Measurements from ENCODE around the gene THAP3. TPM values are rescaled to one million over a fixed set of nuclear protein-coding genes. Genes with fewer than 3 reads are reported as not detected.
A peak's percentile ranks its signal among the peaks of the same experiment; 100 is the strongest.

THAP3 gene
- total and polyA plus RNA-seq, 2 of the 4 experiments (the other 2 are of a cell fraction): 14.2 to 14.9 TPM

DNA sequence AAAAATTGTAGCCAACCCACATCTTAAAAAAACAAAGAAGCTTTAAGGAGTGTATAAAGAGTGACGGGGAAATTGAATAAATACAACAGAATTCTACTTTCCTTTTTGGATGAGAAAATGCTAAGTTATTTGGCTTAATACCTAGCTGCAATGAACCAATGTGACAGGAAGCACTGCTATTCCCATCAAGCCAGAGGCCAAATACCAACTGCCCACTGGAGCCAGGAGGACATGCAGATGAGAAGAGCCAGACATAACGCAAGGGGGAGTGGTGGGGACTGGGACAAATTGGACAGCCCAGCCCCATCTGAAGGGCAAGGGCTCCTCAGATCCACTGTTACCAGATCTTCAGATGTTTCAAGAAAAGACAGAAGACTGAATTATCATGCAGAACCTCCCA is 51.3 kb downstream of the THAP3 start:
- Histone ChIP-seq H3K4ac (ENCODE audit: low read depth, low read length) (no peak overlapping the region), H3K56ac (ENCODE audit: extremely low read depth, insufficient read depth, low read length) (no peak overlapping the region), H3K18ac (ENCODE audit: low read depth, low read length) (no peak overlapping the region), H2AFZ (replicated peaks; ENCODE audit: low read length, poor library complexity) (no peak overlapping the region), H4K91ac (ENCODE audit: insufficient read depth, low read depth, low read length) (no peak overlapping the region), H2BK20ac (ENCODE audit: low read depth, low read length) (no peak overlapping the region), H4K20me1 (ENCODE audit: insufficient read depth, low read length) (no peaks in the 10 kb centered on the region), H3K4me2 (ENCODE audit: low read depth, low read length) (no peak overlapping the region), H2AK5ac (ENCODE audit: low read depth, low read length) (no peak overlapping the region), H3K9me1 (ENCODE audit: insufficient read depth, low read length) (no peaks in the 10 kb centered on the region; the same call in none of the 2 replicates), H4K8ac (ENCODE audit: low read depth in 2 of 2, low read length in 2 of 2) (no peak overlapping the region), H3K36me3 (ENCODE audit: control insufficient read depth, insufficient read depth, low read length) (peaks cover 20% of the 10 kb centered on the region), H4K5ac (ENCODE audit: low read depth, low read length) (no peak overlapping the region), H3K4me3 (ENCODE audit: insufficient read depth, low read depth, low read length) (no peak overlapping the region), H3K27me3 (ENCODE audit: control insufficient read depth, insufficient read depth, low read length) (no peaks in the 10 kb centered on the region), H2BK15ac (ENCODE audit: low read depth, low read length) (no peak overlapping the region), H3K9me3 (ENCODE audit: control insufficient read depth, insufficient read depth, low read length) (no peaks in the 10 kb centered on the region), H3K9ac (ENCODE audit: low read depth, low read length) (no peak overlapping the region), H3K79me1 (ENCODE audit: low read depth in 1 of 2, low read length in 2 of 2) (peaks cover 14 to 34% of the 10 kb centered on the region in 2 experiments), H3K23ac (ENCODE audit: low read depth, low read length) (no peak overlapping the region), H3K27ac (ENCODE audit: insufficient read depth, low read length) (no peak overlapping the region), H2AK9ac (replicated peaks; ENCODE audit: low read depth, low read length, poor library complexity) (no peak overlapping the region), H2BK5ac (ENCODE audit: low read depth, low read length, poor library complexity, severe bottlenecking) (no peak overlapping the region), H3K4me1 (ENCODE audit: control insufficient read depth, insufficient read depth, low read length) (peaks cover 2% of the 10 kb centered on the region; the same call in 1 of the 2 replicates), H3K14ac (replicated peaks; ENCODE audit: low read depth, low read length) (no peak overlapping the region), H2BK120ac (ENCODE audit: low read depth, low read length) (no peak overlapping the region)
- ChIA-PET POLR2A (ENCODE audit: unreplicated experiment) (no interaction called here), CTCF (no interaction called here)
- ATAC-seq (ENCODE audit: low read depth) (peak; percentile 39), DNase-seq (no peak)
- TF ChIP-seq RCOR1 (IDR thresholded peaks at IDR 0.05; ENCODE audit: insufficient replicate concordance, low read length) (no peak), FOS (IDR thresholded peaks at IDR 0.05; ENCODE audit: low read depth, low read length) (no peak), CTCF (conservative IDR thresholded peaks at IDR 0.05; ENCODE audit: low read depth, low read length) (no peak), CEBPB (IDR thresholded peaks at IDR 0.05; ENCODE audit: low read depth, low read length) (no peak), CHD1 (IDR thresholded peaks at IDR 0.05; ENCODE audit: low read depth, low read length) (no peak), SMC3 (IDR thresholded peaks at IDR 0.05; ENCODE audit: low read depth, low read length) (no peak), MAZ (IDR thresholded peaks at IDR 0.05; ENCODE audit: borderline replicate concordance, low read depth, low read length) (no peak), BHLHE40 (IDR thresholded peaks at IDR 0.05; ENCODE audit: low read depth, low read length) (no peak), MAFK (IDR thresholded peaks at IDR 0.05; ENCODE audit: low read depth, low read length) (no peak), NFE2L2 (IDR thresholded peaks at IDR 0.05; ENCODE audit: low read depth, low read length) (no peak), RFX5 (IDR thresholded peaks at IDR 0.05; ENCODE audit: low read depth, low read length) (no peak), USF2 (IDR thresholded peaks at IDR 0.05; ENCODE audit: low read depth, low read length) (no peak)
- no CpG with 5 or more reads among the region's 2 CpGs for WGBS, 2 experiments (ENCODE audit: extremely low coverage in 2 of 2, insufficient read length in 1 of 2)
- dilution Hi-C loops (cut with HindIII; ENCODE audit: low sequenced_read_pairs, unreplicated experiment) (no loop called here), intact Hi-C loops (cut with micrococcal nuclease) (no loop called here), in situ Hi-C loops (cut with MboI; ENCODE audit: low sequenced_read_pairs) (no loop called here)
- BruUV-seq (replicated peaks): no TSS peak
